ENCODE results near the gene S100A3.
"Not testable (repeated sequence)": the region's sequence is repeated elsewhere in the genome, so short reads cannot be mapped to it uniquely, and the experiment has no call there.

S100A3 gene, protein sequence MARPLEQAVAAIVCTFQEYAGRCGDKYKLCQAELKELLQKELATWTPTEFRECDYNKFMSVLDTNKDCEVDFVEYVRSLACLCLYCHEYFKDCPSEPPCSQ

DNA sequence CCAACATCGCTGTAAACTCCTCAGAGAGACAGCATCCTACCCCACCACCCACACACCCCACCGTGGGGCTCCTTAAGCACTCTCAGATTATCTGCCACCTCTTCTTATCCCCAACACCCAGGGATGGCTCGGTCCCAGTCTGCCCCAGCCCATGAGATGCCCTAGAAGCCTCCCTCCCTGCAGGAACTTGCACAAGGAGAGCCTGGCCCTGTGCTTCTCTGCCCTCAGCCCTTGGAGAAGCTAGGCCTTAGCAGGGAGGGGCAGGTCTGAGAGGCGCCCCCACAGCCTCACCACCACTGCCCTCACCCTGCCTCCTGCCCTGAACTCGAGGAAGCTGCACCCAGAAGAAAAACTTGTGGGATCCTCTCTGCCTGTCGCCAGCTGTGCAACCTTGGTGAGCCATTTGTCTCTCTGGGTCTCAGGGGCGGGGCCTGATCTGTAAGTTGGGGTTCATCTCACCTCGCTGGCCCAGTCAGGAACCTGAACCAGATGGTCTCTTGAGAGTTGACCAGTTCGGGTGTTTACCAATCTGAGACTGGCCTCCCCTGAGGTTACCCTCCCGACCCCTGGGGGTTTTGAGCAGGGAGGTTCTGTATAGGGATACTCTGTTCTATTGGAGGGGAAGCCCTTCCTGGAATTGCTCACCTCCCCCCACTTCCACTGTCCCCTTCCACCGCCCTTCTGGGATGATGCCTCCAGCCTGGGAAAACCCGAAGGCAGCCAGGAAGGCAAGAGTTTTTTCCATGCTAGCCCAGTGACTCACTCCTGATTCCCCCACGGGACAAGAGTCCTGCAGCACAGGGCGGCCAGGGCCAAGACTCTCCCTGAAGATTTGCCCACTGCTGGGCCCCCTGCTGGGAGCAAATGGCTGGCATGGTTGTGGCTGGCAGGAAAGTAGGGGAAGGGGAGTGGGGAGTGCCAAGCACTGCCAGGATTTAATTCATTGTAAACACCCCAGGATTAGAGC is at the start of gene S100A3:
S100A3 (minus strand) TSS at position 537 of the 967 bp plus-strand sequence. CDS start 773 bp downstream, outside the sequence.
- DNase-seq = no peak

DNA sequence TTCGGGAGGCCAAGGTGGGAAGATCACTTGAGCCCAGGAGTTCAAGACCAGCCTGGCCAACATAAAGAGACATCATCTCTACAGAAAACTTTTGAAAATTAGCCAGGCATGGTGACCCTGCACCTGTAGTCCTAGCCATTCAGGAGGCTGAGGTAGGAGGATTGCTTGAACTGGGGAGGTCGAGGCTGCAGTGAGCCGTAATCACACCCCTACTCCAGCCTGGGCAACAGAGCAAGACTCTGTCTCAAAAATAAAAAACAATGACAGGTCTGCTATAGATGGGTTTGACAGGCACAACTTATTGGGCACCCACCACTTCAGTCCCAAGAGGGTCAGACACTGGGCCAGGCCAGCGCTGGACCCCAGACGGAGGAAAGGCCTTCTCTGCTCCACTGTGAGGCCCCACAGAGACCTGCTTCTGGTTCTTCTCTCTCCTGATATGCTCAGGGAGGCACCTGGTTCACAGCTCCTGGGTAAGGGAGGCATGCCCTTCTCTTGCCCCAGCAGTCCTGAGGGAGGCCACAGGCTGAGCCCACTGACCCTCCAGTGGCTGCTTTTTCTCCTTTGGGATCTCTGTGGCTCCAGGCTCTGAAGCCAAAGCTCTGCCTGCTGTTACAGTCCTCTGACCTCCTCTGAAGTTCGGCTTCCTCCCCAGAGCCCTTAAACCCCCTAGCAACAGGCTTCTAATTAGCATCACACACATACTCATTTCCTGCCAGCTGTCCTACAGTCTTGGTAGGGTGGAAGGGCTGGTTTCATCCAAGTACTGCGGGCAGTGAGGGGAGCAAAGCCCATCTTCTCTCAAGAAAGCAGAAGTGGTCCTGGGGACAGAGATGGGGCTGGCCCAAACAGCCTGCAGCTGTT is 49.5 kb upstream of the S100A3 start:
- peak; percentile 37 for DNase-seq

DNA sequence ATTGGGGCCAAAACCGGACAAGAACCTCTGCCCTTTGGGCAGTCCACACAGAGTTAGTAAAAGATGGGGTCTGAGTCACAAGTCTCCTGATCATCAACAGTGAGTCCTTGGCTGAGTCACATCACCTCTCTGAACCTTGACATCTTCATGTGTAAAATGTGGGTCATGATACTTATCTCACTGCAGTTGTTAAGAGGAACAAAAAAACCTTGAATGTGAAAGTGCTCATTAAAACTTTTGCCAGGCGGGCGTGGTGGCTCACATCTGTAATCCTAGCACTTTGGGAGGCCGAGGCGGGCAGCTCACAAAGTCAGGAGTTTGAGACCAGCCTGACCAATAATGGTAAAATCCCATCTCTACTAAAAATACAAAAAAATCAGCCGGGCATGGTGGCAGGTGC is 48.1 kb upstream of the S100A3 start:
- DNase-seq = peak; percentile 44

DNA sequence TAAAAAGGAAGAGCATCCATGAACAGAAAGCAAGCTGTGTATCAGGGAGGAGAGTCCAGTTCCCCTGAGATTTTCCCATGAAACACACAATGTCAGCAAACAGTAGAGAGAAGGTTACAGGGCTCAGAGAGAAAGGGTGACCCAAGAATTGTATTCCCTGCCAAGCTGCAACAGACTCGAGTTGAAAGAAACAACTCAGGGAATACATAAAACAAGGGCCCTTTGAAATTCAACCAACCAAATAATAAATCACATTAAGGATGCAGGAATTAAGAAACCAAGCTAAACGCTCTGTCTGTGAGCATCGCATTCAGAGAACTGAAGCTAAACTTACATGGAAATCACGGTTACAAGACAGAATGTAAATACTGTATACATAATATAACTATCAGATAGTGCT is 43.7 kb upstream of the S100A3 start:
- DNase-seq = no peak

DNA sequence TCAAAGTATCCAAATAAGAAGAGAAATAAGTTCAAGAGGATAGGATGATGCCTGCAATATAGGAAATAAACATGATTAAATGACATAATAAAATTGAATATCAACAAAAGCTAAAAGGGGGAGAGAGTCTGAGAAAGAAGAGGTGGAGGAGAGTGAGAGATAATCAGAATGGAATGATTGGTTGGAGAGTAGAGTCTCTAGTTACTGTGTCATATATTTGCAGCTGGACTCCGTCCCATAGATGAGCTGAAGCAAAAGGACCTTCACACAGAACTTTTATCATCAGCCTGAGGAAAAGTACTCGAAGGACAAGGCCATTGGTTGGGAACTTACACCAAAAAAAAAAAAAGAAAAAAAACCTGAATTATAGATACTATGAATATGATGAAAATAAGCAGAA is 39.4 kb upstream of the S100A3 start:
- DNase-seq = no peak

DNA sequence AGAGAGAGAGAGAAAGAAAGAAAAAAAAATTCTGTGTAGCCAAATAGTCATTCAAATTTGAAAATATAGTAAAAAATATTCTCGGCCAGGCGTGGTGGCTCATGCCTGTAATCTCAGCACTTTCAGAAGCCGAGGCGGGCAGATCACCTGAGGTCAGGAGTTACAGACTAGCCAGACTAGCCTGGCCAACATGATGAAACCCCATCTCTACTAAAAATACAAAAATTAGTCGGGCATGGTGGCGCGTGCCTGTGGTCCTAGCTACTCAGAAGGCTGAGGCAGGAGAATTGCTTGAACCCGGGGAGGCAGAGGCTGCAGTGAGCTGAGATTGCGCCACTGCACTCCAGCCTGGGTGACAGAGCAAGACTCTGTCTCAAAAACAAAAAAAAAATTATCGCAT is 39.0 kb upstream of the S100A3 start:
- DNase-seq = not testable (repeated sequence)

DNA sequence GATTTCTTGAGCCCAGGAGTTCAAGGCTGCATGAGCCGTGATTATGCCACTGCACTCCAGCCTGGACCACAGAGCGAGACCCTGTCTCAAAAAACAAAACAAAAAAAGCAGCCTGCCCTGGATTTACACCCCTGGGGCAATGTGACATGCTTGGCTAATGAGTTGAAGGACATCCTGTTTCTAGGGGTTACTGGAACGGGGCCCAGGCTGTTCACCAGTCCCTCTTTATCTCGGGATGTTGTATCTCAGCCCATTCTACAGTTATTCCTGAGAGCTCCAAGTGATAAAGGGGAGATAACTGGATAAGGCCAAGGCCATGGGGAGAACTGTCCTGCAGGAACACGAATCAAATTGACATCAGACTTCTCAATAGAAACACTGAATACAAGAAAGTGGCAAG is 38.3 kb upstream of the S100A3 start:
- no peak for DNase-seq

DNA sequence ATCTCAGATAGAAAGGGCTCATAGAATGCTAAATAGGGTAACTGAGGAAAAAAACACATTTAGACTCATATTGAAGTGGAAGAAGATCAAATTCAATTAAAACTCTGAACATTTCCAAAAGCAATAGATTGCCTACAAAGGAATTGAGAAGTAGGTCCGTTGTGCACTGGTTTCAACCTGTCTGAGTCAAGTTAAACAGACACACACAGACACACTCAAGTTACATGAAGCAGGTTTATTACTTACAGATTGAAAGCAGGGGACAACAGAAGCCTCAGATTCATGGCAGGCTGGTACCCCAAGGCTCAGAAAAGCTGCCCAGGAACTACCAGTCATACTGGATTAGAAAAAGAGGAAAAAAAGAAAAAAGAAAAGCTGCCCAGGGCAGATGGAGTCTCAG is 37.3 kb upstream of the S100A3 start:
- no peak for DNase-seq

DNA sequence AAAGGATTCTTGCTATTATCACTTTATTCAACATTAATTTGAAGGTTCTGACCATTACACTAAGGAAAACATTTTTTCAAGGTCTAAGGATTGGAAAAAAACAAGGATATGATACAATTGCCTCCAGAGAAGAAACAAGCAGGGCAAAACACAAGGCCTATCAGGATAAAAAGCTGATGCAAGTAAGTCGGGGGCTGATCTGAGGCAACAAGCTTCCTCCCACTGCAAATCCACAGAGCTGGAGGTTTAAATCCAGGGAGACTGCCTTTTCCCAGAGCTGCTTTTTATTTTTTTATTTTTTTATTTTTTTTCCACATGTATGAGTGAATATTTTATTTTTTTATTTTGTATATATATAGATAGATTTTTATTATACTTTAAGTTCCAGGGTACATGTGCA is 35.9 kb upstream of the S100A3 start:
- DNase-seq = no peak

DNA sequence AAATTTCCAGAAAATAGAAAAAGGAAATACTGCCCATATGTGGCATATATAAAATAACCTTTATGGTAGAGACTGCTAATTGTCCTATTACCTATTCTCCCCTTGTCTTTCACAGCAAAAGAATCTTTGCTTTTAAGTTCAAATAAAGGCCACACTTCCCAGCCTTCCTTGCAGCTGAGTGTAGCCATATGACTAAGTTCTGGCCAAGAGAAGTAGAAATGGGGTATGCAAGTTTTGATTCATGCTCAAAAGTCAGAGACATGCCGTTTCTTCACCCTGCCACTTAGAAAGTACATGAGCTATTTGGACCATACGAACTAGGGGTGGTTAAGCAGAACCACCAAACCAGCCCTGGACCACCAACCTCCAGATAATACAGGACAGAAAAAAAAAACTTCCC is 34.9 kb upstream of the S100A3 start:
- DNase-seq = no peak

DNA sequence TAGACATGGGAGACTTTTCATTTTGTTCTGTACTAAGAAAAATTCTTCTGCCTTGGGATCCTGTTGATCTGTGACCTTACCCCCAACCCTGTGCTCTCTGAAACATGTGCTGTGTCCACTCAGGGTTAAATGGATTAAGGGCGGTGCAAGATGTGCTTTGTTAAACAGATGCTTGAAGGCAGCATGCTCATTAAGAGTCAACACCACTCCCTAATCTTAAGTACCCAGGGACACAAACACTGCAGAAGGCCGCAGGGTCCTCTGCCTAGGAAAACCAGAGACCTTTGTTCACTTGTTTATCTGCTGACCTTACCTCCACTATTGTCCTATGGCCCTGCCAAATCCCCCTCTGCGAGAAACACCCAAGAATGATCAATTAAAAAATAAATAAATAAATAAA is 34.5 kb upstream of the S100A3 start:
- not testable (repeated sequence) for DNase-seq

DNA sequence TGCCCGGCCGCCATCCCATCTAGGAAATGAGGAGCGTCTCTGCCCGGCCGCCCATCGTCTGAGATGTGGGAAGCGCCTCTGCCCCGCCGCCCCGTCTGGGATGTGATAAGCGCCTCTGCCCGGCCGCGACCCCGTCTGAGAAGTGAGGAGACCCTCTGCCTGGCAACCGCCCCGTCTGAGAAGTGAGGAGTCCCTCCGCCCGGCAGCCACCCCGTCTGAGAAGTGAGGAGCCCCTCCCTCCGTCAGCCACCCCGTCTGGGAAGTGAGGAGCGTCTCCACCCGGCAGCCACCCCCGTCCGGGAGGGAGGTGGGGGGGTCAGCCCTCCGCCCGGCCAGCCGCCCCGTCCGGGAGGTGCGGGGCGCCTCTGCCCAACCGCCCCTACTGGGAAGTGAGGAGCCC is 33.8 kb upstream of the S100A3 start:
- not testable (repeated sequence) for DNase-seq

DNA sequence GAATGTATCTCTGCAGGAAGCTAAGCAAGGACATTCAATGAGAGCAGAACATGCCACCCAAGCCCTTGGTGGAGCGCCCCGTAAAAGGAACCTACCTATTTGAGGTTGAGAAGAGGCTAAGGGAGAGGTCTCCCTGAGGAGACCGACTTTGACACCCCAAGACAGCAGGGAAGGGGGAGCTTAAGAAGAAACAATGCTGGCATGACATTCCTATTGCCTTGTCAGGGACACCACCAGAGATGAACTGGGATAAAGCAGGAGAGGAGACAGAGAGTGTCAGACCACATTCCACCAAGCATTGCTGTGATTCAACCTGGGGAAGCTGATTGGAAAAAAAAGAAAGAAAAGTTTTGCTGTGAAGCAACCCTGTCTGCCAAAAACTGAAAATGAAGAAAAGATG is 29.9 kb upstream of the S100A3 start:
- no peak for DNase-seq

DNA sequence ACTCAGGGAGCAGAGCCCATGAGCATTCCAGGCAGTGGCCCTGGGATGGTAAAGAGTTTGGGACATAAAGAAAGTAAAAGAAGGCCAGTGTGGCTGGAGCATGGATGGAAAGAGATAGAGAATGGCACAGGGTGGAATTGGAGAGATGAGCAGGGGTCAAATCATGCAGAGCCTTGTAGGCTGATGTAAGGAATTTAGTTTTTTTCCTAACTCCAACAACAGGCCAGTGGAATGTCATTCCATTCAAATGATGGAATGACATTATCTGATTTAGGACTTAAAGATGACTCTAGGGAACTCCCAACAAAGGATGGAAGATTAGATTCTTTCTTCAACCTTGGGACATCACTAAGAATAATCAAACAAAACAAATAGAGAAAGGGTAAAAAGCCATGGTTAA is 29.4 kb upstream of the S100A3 start:
- no peak for DNase-seq

DNA sequence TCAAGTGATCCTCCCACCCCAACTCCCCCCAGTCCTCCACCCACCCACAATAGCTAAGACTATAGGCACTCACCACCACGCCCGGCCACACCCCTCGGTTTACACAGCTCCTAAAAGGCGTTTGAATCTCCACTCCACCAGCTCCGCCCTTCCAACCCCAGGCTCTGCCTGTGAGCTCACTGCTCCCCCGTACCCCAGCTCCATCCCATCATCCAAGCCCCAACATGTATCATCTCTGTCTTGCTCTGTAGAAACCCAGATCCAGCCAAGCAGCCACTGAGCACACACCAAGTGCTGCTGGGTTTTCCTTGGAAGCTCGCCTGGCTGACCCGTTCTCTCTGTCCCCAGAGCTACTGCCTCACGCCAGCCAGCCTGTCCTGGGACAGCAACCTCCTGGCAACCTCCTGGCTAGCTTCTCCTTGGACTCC is 28.6 kb upstream of the S100A3 start:
- DNase-seq = no peak

DNA sequence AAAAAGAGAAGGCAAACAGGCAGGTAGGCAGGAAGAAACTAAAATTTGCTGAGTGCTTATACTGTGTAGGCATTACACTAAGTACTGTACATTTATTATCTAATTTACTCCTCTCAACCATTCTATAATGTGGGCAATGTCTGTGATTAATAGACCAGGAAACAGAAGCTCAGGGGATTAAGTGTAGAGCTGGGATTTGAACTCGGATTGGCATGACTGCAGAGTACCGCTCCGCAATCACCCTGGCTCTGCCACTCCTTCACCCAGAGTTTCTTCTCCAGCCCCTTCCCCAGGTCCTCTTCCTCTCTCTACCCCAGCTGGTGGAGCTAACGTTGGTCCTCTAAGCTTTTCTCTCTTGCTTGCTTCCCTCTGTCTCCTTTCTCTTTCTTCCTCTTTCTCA is 28.1 kb upstream of the S100A3 start:
- no peak for DNase-seq

DNA sequence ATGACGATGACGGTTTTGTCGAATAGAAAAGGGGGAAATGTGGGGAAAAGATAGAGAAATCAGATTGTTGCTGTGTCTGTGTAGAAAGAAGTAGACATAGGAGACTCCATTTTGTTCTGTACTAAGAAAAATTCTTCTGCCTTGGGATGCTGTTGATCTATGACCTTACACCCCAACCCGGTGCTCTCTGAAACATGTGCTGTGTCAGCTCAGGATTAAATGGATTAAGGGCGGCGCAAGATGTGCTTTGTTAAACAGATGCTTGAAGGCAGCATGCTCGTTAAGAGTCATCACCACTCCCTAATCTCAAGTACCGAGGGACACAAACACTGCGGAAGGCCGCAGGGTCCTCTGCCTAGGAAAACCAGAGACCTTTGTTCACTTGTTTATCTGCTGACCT is 26.4 kb upstream of the S100A3 start:
- DNase-seq = not testable (repeated sequence)

DNA sequence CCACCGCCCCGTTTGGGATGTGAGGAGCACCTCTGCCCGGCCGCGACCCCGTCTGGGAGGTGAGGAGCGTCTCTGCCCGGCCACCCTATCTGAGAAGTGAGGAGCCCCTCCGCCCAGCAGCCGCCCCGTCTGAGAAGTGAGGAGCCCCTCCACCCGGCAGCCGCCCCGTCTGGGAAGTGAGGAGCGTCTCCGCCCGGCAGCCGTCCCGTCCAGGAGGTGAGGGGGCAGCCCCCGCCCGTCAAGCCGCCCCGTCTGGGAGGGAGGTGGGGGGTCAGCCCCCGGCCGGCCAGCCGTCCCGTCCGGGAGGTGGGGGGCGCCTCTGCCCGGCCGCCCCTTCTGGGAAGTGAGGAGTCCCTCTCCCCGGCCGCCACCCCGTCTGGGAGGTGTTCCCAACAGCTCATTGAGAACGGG is 26.0 kb upstream of the S100A3 start:
- DNase-seq = not testable (repeated sequence)

DNA sequence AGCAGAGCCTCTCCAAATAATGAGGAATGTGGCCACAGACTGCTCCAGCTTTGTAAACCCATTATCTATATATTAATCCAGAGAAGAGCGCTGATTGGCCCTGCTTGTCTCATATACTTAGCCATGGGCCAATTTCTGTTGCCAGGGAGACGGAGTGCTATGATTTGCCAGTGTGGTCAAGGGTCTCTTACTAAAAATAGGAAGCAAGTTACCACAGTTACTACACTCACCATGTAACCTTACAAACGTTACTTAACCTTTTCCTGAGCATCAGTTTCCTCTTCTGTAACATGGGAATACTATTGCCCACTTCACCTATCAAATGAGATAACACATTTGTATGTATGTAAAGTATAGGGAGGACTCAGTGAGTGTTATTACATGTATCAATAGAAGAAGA is 24.3 kb upstream of the S100A3 start:
- DNase-seq = peak; percentile 21

DNA sequence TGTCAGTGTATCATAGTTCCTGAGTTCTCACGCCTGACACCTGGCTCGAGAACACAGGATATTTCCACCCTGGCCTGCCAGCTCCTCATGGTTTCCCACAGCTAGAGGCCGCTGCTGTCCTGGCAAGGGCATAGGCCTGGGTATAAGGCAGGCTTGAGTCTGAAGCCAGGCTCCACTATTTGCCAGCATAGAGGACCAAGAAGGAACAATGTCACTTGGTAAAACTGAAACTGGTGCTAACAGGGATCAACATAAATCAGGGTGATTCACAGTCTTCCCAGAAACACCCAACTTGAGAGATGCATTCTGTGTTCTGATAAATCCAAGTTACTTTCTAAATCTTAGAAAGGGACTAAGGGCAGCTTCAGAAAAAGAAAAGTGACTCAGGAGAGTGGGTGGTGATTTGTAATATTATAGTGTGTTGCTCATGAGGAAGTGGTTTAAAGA is 23.5 kb upstream of the S100A3 start:
- peak; percentile 84 for DNase-seq

DNA sequence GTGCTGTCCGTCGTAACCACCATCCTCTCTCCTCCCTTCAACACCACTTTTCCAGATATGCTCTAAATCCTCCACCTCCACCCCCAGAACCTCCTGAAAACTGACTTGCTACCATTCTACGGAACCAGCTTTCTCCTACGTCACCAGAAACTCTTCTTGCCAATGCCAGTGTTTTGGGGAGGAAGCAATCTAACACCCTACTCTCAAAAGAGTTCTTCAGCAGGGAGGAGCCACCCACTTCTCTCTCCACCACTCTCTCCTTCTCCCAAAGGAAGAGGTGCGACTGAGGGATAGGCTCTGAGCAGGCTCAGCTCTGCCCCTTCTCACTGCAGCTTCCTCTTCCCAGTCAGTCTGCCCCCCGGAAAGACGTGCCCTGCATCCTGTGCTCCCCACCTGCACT is 22.6 kb upstream of the S100A3 start:
- DNase-seq = no peak

DNA sequence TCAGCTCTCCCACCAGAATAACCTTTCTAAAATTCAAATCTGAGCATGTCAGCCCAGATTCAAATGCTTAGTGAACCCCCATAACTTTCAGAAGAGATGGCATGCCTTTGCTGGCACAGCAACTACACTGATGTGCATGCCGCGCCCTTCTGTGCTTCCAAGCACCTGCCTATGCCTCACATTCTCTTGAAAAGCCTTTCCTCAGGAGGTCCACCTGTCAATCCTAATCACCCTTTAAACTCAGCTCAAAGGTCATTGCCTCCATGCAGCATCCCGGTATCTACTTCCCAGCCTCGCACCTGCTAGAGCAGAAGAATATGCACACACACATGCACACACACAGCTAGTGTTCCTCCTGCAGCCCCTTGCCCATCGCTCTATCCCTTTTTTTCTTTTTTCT is 21.8 kb upstream of the S100A3 start:
- DNase-seq = no peak

DNA sequence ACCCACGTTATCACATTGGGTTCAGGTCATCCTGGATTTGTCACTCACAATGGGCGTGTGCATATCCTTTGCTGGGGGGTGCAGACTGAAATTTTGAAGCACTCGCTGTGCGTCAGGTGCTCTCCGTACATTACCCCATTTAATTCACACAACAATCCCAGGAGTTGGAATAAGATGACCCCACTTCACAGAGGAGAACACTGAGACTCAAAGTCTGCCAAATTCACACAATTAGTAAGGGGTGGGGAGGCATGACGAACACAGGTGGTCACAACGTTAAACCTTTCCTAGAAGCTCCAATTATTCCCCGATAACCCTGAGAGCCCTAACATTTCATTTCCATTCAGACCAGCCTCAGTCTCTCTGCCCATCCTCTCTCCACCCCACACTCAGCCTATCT is 20.4 kb upstream of the S100A3 start:
- DNase-seq = no peak

All from activated CD4-positive, alpha-beta T cell treated with anti-CD3 and anti-CD28 coated beads, Interleukin-10, Interleukin-2, amounts not matched to agents 100 ng/mL and 50 ng/mL, durations not matched to agents 16 hours and 8 hours (primary cell).